H9 (cell line): ENCODE results near the gene KAT8. TPM values are rescaled to one million over a fixed set of nuclear protein-coding genes. Genes with fewer than 3 reads are reported as not detected.

Source experiments
- DNase-seq: peaks from one replicate; pipeline ENCODE4 v3.0.0-alpha.2; 2017
- H2AFZ ChIP-seq: one replicate; pipeline ENCODE4 v1.6.1; 2013; ENCODE audit warnings: mild to moderate bottlenecking, low read length, control low read depth, moderate library complexity
- H2AK5ac ChIP-seq: 2 replicates; pipeline ENCODE4 v1.6.1; 2013; ENCODE audit warnings: low read length, control low read depth, mixed read lengths; ENCODE audit not compliant: insufficient read length
- H2BK120ac ChIP-seq: one replicate; pipeline ENCODE4 v1.6.1; 2013; ENCODE audit warnings: low read depth, mild to moderate bottlenecking, low read length, control low read depth, inconsistent platforms; ENCODE audit not compliant: poor library complexity, severe bottlenecking
- H2BK12ac ChIP-seq: 2 replicates; pipeline ENCODE4 v1.6.1; 2013; ENCODE audit warnings: low read length, control low read depth, mixed read lengths, low read depth; ENCODE audit not compliant: insufficient read length
- H2BK15ac ChIP-seq: 2 replicates; pipeline ENCODE4 v1.6.1; 2013; ENCODE audit warnings: low read depth, low read length, control low read depth
- H2BK20ac ChIP-seq: one replicate; pipeline ENCODE4 v1.6.1; 2013; ENCODE audit warnings: low read depth, mild to moderate bottlenecking, low read length, control low read depth, inconsistent platforms; ENCODE audit not compliant: poor library complexity, severe bottlenecking
- H2BK5ac ChIP-seq: 2 replicates; pipeline ENCODE4 v1.6.1; 2013; ENCODE audit warnings: low read length, control low read depth, mixed read lengths; ENCODE audit not compliant: insufficient read length
- H3K14ac ChIP-seq: 2 replicates; pipeline ENCODE4 v1.6.1; 2013; ENCODE audit warnings: low read length, control low read depth; ENCODE audit not compliant: insufficient read depth
- H3K18ac ChIP-seq: 2 replicates; pipeline ENCODE4 v1.6.1; 2013; ENCODE audit warnings: low read depth, mild to moderate bottlenecking, mixed read lengths, low read length, control low read depth; ENCODE audit not compliant: insufficient read length
- H3K23ac ChIP-seq: 2 replicates; pipeline ENCODE4 v1.6.1; 2013; ENCODE audit warnings: low read length, control low read depth, mixed read lengths, low read depth; ENCODE audit not compliant: insufficient read length
- H3K23me2 ChIP-seq: 2 replicates; pipeline ENCODE4 v1.6.1; 2013; ENCODE audit warnings: low read depth, mild to moderate bottlenecking, mixed read lengths, low read length, control low read depth; ENCODE audit not compliant: insufficient read length, poor library complexity, severe bottlenecking
- H3K27ac ChIP-seq: 2 replicates; pipeline ENCODE4 v1.5.1; 2013; ENCODE audit warnings: low read length, control low read depth, mixed read lengths, low read depth; ENCODE audit not compliant: insufficient read length
- H3K27me3 ChIP-seq: 2 replicates; pipeline ENCODE4 v1.6.1; 2013; ENCODE audit warnings: low read length, control low read depth, inconsistent platforms; ENCODE audit not compliant: insufficient read depth
- H3K4ac ChIP-seq: 2 replicates; pipeline ENCODE4 v1.6.1; 2013; ENCODE audit warnings: low read depth, mild to moderate bottlenecking, control low read depth, inconsistent platforms, low read length, moderate library complexity
- H3K4me1 ChIP-seq: 2 replicates; pipeline ENCODE4 v1.6.1; 2013; ENCODE audit warnings: low read length, control low read depth, inconsistent platforms; ENCODE audit not compliant: insufficient read depth
- H3K4me2 ChIP-seq: 2 replicates; pipeline ENCODE4 v1.6.1; 2013; ENCODE audit warnings: low read length, control low read depth, mixed read lengths; ENCODE audit not compliant: insufficient read length, insufficient read depth
- H3K56ac ChIP-seq: 2 replicates; pipeline ENCODE4 v1.6.1; 2013; ENCODE audit warnings: low read depth, mild to moderate bottlenecking, mixed read lengths, low read length, control low read depth; ENCODE audit not compliant: insufficient read length
- H3K79me1 ChIP-seq: 2 replicates; pipeline ENCODE4 v1.6.1; 2013; ENCODE audit warnings: low read depth, mild to moderate bottlenecking, moderate library complexity, low read length, control low read depth, inconsistent platforms; ENCODE audit not compliant: insufficient read depth, poor library complexity, severe bottlenecking
- H3K79me2 ChIP-seq: 2 replicates; pipeline ENCODE4 v1.6.1; 2013; ENCODE audit warnings: low read length, control low read depth, inconsistent platforms; ENCODE audit not compliant: insufficient read depth
- H3K9ac ChIP-seq: 2 replicates; pipeline ENCODE4 v1.6.1; 2013; ENCODE audit warnings: low read length, control low read depth, mixed read lengths; ENCODE audit not compliant: insufficient read length; ENCODE audit errors: extremely low read depth
- H3K9me3 ChIP-seq: one replicate; pipeline ENCODE4 v1.6.1; 2013; ENCODE audit warnings: low read depth, low read length, inconsistent platforms; ENCODE audit not compliant: control insufficient read depth
- H3T11ph ChIP-seq: one replicate; pipeline ENCODE4 v1.6.1; 2013; ENCODE audit warnings: mild to moderate bottlenecking, low read length, control low read depth, inconsistent platforms
- H4K20me1 ChIP-seq: one replicate; pipeline ENCODE4 v1.6.1; 2013; ENCODE audit not compliant: control insufficient read depth, insufficient read length, insufficient read depth
- H4K5ac ChIP-seq: 2 replicates; pipeline ENCODE4 v1.6.1; 2013; ENCODE audit warnings: low read depth, mild to moderate bottlenecking, mixed read lengths, low read length, control low read depth; ENCODE audit not compliant: insufficient read length
- H4K8ac ChIP-seq: replicated peaks from 2 replicates; pipeline ENCODE4 v1.6.1; 2013; ENCODE audit warnings: low read length, control low read depth, mixed read lengths, low read depth; ENCODE audit not compliant: insufficient read length
- H4K91ac ChIP-seq: 2 replicates; pipeline ENCODE4 v1.6.1; 2013; ENCODE audit warnings: low read depth, mild to moderate bottlenecking, moderate library complexity, mixed read lengths, low read length, control low read depth; ENCODE audit not compliant: insufficient read length
- H3K27ac Mint-ChIP-seq, 3 experiments: 2 replicates in 2 of 3; 3 replicates in 1 of 3; pipeline ENCODE4 v1.8.0; 2020 to 2021; ENCODE audit warnings: mixed read lengths in 3 of 3, mild to moderate bottlenecking in 1 of 3, moderate library complexity in 1 of 3
- H3K27me3 Mint-ChIP-seq: 2 replicates; pipeline ENCODE4 v1.8.0; 2021; ENCODE audit warnings: low read depth, mild to moderate bottlenecking, moderate library complexity, mixed read lengths
- H3K36me3 Mint-ChIP-seq, 3 experiments: 2 replicates in 2 of 3; 3 replicates in 1 of 3; pipeline ENCODE4 v1.8.0; 2020 to 2021; ENCODE audit warnings: low read depth in 3 of 3, mixed read lengths in 3 of 3; ENCODE audit not compliant: insufficient read depth in 1 of 3
- H3K4me1 Mint-ChIP-seq, 2 experiments: 2 replicates each; pipeline ENCODE4 v1.8.0; 2020; ENCODE audit warnings: mixed read lengths in 2 of 2
- H3K4me3 Mint-ChIP-seq, 2 experiments: 2 replicates in 1 of 2; 3 replicates in 1 of 2; pipeline ENCODE4 v1.8.0; 2020 to 2021; ENCODE audit warnings: mild to moderate bottlenecking in 2 of 2, mixed read lengths in 2 of 2, moderate library complexity in 1 of 2
- H3K9me3 Mint-ChIP-seq, 2 experiments: 2 replicates in 1 of 2; 3 replicates in 1 of 2; pipeline ENCODE4 v1.8.0; 2020; ENCODE audit warnings: mild to moderate bottlenecking in 2 of 2, mixed read lengths in 2 of 2, moderate library complexity in 1 of 2
- CTCF ChIP-seq: fragments of 200-600 bp; sonication (generic); conservative IDR thresholded peaks from 3 replicates; pipeline ENCODE4 v1.8.0; 2021; ENCODE audit warnings: antibody characterized with exemption, mild to moderate bottlenecking
- WGBS: extraction: QIAGEN DNeasy Blood & Tissue Kit; methylation state at CpG from one replicate; pipeline ENCODE4 v1.1.7; 2013; ENCODE audit warnings: missing lambda C conversion rate, low lambda C conversion rate, mixed read lengths; ENCODE audit not compliant: insufficient read length; ENCODE audit errors: extremely low coverage; 5-methylcytosine and 5-hydroxymethylcytosine counted together
- total RNA-seq: library from RNA; stranded (reverse); gene quantifications from 2 replicates; pipeline ENCODE4 v1.2.1, GENCODE V29; 2021

KAT8 gene
- total RNA-seq, 1 experiment from 2014 or later = 52.1 TPM

- Histone ChIP-seq H3T11ph (no peak overlapping the region), H3K9me3 (no peaks in the 10 kb centered on the region), H3K27ac (no peak overlapping the region), H3K4me2 (no peak overlapping the region), H3K14ac (no peak overlapping the region), H3K4me1 (peaks cover 18% of the 10 kb centered on the region; the same call in 1 of the 2 replicates), H4K20me1 (no peaks in the 10 kb centered on the region), H3K9ac (no peak overlapping the region), H2BK15ac (no peak overlapping the region), H3K4ac (no peak overlapping the region), H2BK20ac (no peak overlapping the region), H2BK5ac (no peak overlapping the region), H4K5ac (no peak overlapping the region), H3K23ac (no peak overlapping the region), H3K27me3 (no peaks in the 10 kb centered on the region), H2AK5ac (no peak overlapping the region), H3K18ac (no peak overlapping the region), H3K56ac (no peak overlapping the region), H3K79me1 (peaks cover 5% of the 10 kb centered on the region), H4K91ac (no peak overlapping the region), H3K79me2 (peaks cover 4% of the 10 kb centered on the region; the same call in 1 of the 2 replicates), H2BK12ac (no peak overlapping the region), H2AFZ (no peak overlapping the region), H3K23me2 (peaks cover 5% of the 10 kb centered on the region), H2BK120ac (no peak overlapping the region), H4K8ac (no peak overlapping the region)
- H3K27me3 Mint-ChIP-seq = no peaks in the 10 kb centered on the region
- no CpG with 5 or more reads among the region's 20 CpGs for WGBS
- peak overlapping the region in 2 of 3 experiments; percentile 74 to 88; a peak in 3 of 7 replicates for H3K27ac Mint-ChIP-seq
- no peak overlapping the region for H3K4me3 Mint-ChIP-seq
- no peak for TF ChIP-seq CTCF
- H3K4me1 Mint-ChIP-seq = peaks cover 45 to 53% of the 10 kb centered on the region in 2 experiments
- no peak for DNase-seq
- peaks cover 27 to 44% (median 40%) of the 10 kb centered on the region in 3 experiments for H3K36me3 Mint-ChIP-seq
- H3K9me3 Mint-ChIP-seq = no peaks in the 10 kb centered on the region; a peak in 1 of 5 replicates
These were observed 15.0 kb downstream of the KAT8 start for GRCh38 chr16:31132303-31132979.
